Liver (tissue), 3 donors: ENCODE data around the gene KCNA2.

Source experiments
- EGR1 ChIP-seq, 2 donors: IDR thresholded peaks; 2 replicates each; pipeline ENCODE4 v1.6.1; 2016 to 2018; ENCODE audit warnings: antibody characterized with exemption in 2 of 2, low read depth in 2 of 2
- GABPA ChIP-seq, 2 donors: IDR thresholded peaks in 1 of 2; conservative IDR thresholded peaks in 1 of 2; 2 replicates each; pipeline ENCODE4 v1.6.1; 2016; ENCODE audit warnings: antibody characterized with exemption in 2 of 2, mild to moderate bottlenecking in 1 of 2, moderate library complexity in 1 of 2
- HNF4G ChIP-seq: IDR thresholded peaks from 2 replicates; pipeline ENCODE4 v1.6.1; 2016; ENCODE audit warnings: antibody characterized with exemption
- JUND ChIP-seq, 2 donors: IDR thresholded peaks; 2 replicates each; pipeline ENCODE4 v1.6.1; 2016; ENCODE audit warnings: antibody characterized with exemption in 2 of 2
- MAX ChIP-seq: IDR thresholded peaks from 2 replicates; pipeline ENCODE4 v1.6.1; 2016; ENCODE audit warnings: antibody characterized with exemption
- RAD21 ChIP-seq, 2 donors: IDR thresholded peaks; 2 replicates each; pipeline ENCODE4 v1.6.1; 2016; ENCODE audit warnings: antibody characterized with exemption in 2 of 2, mild to moderate bottlenecking in 2 of 2
- RXRA ChIP-seq, 2 donors: IDR thresholded peaks; 2 replicates each; pipeline ENCODE4 v1.6.1; 2017 to 2018; ENCODE audit warnings: antibody characterized with exemption in 2 of 2, mild to moderate bottlenecking in 1 of 2
- SP1 ChIP-seq: IDR thresholded peaks from 2 replicates; pipeline ENCODE4 v1.6.1; 2018; ENCODE audit warnings: antibody characterized with exemption, mild to moderate bottlenecking
- TF ChIP-seq, protein P1 (sequence below): fragments of 150-350 bp; IDR thresholded peaks from 2 replicates; pipeline ENCODE4 v1.5.1; 2017; ENCODE audit warnings: improper control_type of control experiment, low read depth, low read length; ENCODE audit not compliant: missing input control
- donor health status: healthy.
- donor health status: healthy.

- TF ChIP-seq MAX (no peak), RXRA (IDR thresholded peaks at IDR 0.05) (no peak), RAD21 (IDR thresholded peaks at IDR 0.05) (no peak), GABPA (IDR thresholded peaks at IDR 0.05 in 1 of 2, conservative IDR thresholded peaks at IDR 0.05 in 1 of 2) (no peak), SP1 (no peak), EGR1 (IDR thresholded peaks at IDR 0.05; ENCODE audit: low read depth in 2 of 2) (no peak), HNF4G (no peak), JUND (IDR thresholded peaks at IDR 0.05) (no peak)
- TF ChIP-seq, protein P1, sequence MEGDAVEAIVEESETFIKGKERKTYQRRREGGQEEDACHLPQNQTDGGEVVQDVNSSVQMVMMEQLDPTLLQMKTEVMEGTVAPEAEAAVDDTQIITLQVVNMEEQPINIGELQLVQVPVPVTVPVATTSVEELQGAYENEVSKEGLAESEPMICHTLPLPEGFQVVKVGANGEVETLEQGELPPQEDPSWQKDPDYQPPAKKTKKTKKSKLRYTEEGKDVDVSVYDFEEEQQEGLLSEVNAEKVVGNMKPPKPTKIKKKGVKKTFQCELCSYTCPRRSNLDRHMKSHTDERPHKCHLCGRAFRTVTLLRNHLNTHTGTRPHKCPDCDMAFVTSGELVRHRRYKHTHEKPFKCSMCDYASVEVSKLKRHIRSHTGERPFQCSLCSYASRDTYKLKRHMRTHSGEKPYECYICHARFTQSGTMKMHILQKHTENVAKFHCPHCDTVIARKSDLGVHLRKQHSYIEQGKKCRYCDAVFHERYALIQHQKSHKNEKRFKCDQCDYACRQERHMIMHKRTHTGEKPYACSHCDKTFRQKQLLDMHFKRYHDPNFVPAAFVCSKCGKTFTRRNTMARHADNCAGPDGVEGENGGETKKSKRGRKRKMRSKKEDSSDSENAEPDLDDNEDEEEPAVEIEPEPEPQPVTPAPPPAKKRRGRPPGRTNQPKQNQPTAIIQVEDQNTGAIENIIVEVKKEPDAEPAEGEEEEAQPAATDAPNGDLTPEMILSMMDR, result no peak
These were observed 37.8 kb upstream of the KCNA2 start for GRCh38 chr1:110643879-110644472.
